Glomerular visceral epithelial cell (primary cell): ENCODE results near the gene ADAMTS13.
"Not testable (repeated sequence)": the region's sequence is repeated elsewhere in the genome, so short reads cannot be mapped to it uniquely, and the experiment has no call there.

Experiments
- DNase-seq: peaks from one replicate; pipeline ENCODE4 v3.0.0-alpha.2; 2016; ENCODE audit errors: extremely low spot score

Gene ADAMTS13

DNA sequence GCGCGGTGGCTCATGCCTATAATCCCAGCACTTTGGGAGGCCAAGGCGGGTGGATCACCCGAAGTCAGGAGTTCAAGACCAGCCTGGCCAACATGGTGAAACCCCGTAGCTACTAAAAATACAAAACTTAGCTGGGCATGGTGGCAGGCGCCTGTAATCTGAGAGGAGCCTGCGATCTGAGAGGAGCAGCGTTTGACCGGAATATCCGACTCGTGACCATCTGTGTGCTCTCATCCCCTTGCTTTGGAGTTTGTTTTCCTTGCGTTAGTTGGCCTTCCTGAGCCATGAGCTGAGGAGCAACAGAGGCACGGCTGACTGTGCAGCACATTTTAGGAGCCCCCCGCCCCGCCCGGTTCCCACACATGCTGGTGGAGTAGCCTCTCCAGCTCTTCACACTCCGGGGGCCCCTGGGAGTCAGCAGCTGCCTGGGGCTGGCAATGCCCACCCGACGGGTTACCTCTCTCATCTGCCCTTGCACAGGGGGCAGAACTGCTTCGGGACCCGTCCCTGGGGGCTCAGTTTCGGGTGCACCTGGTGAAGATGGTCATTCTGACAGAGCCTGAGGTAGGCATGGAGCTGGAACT is 3.0 kb downstream of the ADAMTS13 start:
- no peak for DNase-seq

DNA sequence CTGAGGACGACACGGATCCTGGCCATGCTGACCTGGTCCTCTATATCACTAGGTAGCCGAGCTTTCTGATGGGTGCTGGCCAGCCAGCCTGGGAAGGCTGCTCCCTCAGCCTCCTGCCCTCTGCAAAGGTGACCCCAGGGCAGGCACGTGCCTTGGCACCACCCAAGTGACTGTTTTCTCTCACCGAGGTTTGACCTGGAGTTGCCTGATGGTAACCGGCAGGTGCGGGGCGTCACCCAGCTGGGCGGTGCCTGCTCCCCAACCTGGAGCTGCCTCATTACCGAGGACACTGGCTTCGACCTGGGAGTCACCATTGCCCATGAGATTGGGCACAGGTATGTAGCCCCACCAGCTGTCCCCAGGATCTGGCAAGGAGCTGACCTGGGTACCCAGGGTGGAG is 3.8 kb downstream of the ADAMTS13 start:
- DNase-seq: no peak

DNA sequence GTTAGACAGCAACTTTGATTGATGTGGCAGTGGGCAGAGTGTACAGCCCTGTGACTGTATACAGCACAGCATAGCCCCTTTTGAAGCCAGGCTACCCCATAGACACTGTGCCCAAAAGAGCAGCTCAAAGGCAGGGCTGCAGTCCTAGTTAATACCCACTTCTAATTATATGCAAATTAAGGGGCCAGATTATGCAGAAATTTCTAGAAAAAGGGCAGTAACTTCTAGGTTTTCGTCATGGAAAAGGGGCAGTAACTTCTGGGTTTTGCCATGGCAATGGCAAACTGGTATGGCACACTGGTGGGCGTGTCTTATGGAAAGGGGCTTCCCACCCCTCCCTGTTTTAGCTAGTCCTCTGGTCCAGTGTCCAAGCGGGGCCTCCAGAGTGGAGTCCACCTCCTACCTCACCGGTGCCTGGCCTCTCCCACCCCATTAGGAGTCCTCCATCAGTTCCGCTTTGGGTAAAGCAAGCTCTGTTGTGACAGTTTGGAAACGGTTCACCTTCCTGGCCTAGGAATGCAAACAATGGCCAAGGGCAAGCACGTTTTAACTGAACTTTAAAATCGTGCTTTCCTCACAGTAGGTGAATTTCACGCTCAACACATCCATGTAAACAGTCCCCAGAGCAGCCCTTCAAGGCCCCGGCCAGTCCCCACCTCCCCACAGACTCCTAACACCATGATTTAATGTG is 5.6 kb downstream of the ADAMTS13 start:
- no peak for DNase-seq

DNA sequence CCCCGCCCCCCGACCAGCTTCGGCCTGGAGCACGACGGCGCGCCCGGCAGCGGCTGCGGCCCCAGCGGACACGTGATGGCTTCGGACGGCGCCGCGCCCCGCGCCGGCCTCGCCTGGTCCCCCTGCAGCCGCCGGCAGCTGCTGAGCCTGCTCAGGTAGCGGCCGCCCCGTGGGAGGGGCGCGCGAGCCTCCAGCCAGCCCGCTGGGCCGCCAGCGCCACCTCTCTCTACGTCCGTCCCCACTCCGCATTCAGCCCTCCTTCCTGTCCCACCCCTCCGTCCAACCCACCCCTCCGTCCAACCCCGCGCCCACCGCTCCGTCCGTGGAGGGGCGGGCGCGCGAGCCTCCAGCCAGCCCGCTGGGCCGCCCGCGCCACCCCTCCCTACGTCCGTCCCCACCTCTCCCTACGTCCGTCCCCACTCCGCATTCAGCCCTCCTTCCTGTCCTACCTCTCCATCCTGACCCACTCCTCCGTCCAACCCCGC is 6.5 kb downstream of the ADAMTS13 start:
- DNase-seq: peak; percentile 29

DNA sequence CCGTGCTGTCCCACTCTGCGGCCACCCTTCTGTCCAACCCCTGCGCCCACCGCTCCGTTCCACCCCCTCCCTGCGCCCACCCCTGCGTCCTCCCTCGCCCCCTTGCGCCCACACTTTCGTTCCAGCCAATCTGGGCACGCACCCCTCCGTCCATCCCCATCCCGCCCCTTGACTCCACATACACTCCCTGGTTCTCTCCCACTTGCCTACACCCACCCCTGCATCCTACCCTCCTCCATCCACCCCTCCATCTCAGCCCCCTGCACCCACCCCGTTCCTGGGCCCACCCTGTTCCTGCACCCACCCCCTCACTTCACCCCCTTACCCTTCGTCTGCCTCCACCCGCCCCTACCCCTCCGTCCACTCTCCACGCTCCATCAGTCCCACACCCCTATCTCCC is 7.0 kb downstream of the ADAMTS13 start:
- DNase-seq: no peak

DNA sequence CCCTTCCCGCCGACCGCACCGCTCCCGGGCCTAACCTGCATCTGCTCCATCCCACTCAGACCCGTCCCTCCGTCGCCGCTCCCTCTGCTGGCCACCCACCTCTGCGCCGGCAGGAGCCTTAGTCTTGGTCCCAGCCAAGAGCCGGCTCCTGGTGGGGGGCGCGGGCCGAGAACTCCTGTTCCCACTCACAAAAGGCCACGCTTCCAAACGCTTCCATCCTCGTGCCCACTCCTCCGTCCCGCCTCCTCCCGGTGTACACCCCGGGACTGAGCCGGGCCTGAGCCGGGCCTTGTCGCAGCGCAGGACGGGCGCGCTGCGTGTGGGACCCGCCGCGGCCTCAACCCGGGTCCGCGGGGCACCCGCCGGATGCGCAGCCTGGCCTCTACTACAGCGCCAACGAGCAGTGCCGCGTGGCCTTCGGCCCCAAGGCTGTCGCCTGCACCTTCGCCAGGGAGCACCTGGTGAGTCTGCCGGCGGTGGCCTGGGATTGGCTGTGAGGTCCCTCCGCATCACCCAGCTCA is 7.5 kb downstream of the ADAMTS13 start:
- DNase-seq: no peak

DNA sequence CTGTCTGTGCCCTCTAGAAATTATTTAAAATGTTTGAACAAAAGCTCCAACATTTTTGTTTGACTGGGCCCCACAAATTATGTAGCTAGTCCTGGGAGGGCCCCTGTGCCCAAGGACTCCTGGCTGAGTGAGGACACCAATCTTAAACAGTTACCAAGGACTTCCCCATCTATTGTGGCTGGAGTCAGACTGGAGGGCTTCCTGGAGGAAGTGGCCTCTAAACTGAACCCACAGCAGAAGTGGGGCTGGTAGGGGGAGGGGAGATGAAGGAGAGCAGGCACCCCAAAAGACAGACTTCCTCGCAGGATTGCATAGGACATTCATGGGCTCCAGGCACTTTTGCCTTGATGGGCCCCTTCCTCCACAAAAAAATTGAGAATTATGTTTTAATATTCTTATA is 8.1 kb downstream of the ADAMTS13 start:
- DNase-seq: no peak

DNA sequence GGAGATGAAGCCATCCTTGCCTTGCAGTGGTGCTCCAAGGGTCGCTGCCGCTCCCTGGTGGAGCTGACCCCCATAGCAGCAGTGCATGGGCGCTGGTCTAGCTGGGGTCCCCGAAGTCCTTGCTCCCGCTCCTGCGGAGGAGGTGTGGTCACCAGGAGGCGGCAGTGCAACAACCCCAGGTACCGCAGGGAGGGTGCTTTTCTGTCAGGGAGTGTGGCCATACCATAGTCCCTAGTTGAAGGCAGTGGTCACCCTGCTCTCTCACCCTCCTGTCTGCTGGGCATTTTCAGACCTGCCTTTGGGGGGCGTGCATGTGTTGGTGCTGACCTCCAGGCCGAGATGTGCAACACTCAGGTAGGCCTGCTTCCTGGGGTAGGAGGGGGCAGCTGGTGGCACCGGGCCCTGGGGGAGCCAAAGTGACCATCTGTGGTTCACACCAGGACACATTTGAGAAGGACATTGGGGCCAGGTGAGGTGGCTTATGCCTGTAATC is 11.2 kb downstream of the ADAMTS13 start:
- DNase-seq: no peak

DNA sequence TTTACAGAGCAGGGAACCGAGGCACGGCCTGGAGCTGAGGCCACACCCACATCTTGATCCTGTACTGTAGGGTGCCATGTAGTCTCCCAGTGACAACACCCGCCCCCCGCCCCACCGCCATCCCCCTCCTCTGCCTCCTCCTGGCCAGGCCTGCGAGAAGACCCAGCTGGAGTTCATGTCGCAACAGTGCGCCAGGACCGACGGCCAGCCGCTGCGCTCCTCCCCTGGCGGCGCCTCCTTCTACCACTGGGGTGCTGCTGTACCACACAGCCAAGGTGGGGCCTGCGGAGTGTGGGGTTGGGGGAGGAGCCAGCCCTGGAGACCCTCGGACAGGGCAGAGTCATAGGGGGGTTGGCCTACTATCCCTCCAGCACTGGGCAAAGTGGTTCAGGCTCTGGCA is 14.5 kb downstream of the ADAMTS13 start:
- DNase-seq: no peak

DNA sequence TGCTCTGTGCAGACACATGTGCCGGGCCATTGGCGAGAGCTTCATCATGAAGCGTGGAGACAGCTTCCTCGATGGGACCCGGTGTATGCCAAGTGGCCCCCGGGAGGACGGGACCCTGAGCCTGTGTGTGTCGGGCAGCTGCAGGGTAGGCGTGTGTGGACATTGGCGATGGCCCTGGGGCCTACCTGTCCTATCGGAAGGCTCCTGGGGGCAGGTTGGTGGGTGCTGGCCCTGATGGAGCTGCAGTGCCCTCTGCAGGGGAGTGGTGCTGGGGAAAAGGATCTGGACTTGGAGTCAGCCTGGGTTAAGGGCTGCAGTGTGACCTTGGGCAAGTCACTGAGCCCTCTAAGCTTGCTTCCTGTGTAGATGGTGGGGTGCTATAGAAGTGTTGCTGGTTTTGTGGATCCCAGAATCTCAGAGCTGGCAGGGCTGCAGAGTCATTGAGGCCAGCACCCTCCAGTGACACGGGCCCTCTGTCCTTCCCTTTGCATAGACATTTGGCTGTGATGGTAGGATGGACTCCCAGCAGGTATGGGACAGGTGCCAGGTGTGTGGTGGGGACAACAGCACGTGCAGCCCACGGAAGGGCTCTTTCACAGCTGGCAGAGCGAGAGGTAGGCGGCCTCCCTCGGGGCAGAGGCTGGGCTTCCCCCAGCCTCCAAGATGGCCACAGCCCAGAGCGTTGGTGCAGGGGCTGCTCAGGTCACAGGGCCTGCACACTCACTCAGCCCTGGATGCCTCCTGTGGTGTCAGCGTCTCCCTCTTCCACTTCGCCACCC is 15.8 kb downstream of the ADAMTS13 start:
- DNase-seq: no peak

DNA sequence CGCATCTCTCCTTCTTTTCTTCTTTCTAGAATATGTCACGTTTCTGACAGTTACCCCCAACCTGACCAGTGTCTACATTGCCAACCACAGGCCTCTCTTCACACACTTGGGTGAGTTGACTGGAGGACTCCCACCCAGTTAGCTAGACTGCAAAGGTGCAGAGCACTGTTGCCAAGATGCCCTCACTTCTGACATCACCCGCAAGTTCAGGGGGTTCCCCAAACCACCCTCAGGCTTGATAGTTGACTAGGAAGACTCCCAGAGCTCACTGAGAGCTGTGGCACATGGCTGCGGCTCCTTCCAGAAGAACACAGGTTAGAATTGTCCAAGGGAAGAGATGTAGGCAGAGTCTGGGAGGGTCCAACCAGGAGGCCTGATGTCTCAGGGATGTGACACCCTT is 17.2 kb downstream of the ADAMTS13 start:
- DNase-seq: no peak

DNA sequence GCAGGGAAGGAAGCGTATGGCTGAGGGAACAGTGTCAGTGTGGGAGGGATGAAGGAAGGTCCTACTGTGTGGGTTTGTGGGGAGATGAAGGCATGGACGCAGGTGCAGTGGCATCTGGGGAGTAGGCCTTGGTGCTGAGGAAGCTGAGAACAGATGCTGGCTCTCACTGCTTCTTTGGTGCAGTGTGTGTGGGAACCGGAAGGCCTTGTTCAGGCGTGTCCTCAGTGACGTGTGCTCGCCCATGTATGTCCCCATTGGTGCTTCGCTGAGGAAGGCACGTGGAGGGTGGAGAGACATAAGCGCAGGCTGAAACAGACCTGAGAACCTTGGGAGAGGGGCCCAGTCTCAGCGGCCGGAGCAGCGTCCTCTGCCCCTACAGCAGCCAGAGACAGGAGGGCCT is 18.7 kb downstream of the ADAMTS13 start:
- no peak for DNase-seq

DNA sequence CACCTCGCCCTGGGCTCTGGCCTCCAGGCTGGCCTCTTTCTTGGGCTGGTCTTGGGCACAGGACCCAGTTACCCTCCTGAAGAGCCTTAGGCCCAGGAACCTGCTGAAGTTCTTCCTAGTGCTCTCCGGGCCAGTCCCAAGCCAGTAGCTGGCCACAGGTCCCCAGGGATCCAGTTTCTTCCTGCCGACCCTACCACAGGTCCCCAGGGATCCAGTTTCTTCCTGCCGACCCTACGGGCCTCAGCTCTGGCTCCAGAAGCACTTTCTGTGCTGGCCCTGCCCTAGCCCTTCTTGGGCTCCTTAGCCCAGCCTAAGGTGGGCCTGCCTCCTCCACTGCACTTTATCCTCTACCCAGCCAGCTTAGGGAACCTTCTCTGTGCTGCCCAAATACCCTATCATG is 19.4 kb downstream of the ADAMTS13 start:
- DNase-seq: no peak

DNA sequence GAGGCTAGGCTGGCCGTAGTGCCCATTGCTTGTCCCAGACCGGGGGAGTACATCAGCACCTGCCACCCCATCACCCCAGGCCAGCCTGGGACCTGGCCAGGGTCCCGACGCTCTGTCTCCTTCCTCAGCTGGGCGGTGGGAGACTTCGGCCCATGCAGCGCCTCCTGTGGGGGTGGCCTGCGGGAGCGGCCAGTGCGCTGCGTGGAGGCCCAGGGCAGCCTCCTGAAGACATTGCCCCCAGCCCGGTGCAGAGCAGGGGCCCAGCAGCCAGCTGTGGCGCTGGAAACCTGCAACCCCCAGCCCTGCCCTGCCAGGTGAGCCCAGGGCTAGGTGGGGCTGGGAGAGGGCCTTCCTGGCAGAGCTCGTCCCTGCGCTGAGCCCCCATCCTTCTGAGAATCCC is 21.1 kb downstream of the ADAMTS13 start:
- DNase-seq: no peak

DNA sequence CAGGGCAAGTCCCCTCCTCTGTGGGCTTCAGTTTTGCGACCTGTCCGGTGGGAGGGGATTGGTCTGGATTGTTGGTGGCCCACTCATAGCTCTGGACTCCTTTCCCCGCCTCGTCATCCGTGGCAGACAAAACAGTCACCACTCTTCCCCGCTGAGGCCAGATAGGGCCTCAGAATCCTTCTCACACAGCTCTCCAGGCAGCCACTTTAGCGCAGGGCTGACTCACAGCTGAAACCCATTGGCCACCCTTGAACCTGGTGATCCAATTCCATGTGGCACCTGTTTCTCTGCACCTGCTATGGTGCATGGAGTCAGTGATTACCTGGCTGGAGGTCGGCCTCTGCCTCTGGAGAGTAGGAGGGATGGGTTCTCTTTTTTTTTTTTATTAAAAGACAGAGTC is 21.8 kb downstream of the ADAMTS13 start:
- DNase-seq: no peak

DNA sequence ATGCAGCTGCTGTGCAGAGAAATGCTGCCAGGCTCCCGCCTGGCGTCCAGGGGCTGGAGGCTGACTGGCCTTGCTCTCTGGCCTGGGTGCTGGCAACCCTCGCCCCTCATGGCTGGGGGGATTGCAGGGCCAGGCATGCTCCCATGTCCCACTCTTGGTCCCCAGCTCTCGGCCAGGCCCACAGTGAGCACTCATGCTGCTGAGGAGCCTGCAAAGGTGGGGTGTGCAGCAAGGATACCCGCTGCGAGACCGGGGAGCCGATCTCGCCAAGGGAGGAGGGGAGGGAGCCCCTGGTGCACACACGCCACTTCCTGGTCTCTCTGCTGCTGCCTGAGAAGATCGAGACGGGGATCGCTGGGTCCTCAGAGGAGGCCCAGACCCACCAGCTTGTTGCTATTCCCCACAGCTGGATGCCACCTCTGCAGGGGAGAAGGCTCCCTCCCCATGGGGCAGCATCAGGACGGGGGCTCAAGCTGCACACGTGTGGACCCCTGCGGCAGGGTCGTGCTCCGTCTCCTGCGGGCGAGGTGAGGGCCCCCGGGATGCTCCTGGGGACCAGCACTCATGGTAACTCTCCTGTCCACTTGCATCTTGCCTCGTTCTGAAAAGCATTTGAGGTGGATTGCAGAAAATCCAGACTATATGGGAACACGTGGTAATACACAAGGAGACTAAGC is 23.3 kb downstream of the ADAMTS13 start:
- DNase-seq: no peak

DNA sequence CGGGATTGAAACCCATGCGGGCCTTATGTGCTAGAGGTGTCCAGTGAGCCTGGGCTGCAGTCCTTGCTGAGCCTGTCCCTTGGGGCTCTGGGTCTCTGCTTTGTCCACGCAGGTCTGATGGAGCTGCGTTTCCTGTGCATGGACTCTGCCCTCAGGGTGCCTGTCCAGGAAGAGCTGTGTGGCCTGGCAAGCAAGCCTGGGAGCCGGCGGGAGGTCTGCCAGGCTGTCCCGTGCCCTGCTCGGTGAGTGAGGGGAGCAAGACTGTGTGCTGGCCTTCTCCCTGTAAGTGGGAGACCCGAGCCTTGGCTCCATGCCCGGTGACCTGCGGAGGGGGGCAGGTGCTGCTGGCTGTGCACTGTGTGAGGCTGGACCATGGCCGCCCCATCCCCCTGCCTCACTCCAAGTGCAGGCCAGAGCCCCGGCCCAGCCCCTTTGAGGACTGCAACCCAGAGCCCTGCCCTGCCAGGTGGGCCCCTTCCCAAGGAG is 26.4 kb downstream of the ADAMTS13 start:
- no peak for DNase-seq

DNA sequence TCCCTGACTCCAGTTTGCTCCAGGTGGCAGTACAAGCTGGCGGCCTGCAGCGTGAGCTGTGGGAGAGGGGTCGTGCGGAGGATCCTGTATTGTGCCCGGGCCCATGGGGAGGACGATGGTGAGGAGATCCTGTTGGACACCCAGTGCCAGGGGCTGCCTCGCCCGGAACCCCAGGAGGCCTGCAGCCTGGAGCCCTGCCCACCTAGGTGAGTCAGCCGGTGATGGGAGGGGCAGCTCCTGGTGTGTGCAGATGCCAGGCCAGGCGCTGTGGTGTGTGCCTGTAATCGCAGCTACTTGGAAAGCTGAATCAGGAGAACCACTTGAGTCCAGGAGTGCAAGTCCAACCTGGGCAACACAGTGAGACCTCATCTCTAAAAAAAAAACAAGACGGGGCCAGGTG is 27.6 kb downstream of the ADAMTS13 start:
- peak; percentile 75 for DNase-seq

DNA sequence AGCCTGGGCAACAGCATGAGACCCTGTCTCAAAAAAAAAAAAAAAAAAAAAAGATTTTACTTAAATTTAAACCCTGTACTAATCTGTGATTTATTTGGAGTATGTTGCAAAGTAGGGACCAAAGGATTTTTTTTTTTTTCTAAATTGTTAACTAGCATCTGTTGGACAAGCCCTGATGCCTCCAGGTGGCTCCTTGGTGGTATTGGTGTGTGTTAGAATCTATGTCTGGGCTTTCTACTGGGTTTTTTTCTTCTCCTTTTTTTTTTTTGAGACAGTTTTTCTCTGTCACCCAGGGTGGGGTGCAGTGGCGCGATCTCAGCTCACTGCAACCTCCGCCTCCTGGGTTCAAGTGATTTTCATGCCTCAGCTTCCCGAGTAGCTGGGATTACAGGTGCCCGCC is 29.7 kb downstream of the ADAMTS13 start:
- DNase-seq: not testable (repeated sequence)

DNA sequence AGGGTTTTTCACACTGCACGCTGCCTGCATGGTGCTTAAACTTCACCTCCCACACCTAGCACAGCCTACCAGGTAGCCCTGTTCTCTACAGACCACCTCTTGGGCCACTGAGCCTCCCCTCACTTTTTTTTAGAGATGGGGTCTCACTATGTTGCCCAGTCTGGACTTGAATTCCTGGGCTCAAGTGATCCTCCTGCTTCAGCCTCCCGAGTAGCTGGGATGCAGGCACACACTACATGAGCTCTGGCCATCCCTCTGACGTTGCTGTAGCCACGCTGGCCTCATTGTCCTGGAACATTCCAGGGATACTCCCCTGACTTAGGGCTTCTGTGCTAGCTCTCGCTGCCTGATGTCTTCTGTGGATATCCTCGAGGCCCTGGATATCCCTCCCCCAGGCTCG is 30.4 kb downstream of the ADAMTS13 start:
- DNase-seq: no peak

DNA sequence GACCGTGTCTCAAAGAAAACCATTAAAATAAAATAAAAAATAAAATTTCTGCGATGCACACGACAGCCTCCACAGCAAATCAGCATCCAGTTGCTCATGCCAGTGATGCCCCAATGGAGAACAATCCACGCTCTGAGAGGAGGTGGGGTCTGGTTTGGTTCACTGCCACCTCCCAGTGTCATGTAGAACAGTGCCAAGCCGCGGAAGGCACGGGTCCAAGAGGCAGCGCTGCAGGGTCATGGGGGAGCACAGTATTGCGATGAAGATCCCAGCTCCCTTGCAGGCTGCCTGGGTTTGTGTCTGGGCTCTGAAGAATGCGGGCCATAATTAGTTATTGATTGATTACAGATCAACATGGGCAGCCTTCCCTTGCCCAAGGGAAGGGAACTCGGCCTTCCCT is 31.5 kb downstream of the ADAMTS13 start:
- no peak for DNase-seq

DNA sequence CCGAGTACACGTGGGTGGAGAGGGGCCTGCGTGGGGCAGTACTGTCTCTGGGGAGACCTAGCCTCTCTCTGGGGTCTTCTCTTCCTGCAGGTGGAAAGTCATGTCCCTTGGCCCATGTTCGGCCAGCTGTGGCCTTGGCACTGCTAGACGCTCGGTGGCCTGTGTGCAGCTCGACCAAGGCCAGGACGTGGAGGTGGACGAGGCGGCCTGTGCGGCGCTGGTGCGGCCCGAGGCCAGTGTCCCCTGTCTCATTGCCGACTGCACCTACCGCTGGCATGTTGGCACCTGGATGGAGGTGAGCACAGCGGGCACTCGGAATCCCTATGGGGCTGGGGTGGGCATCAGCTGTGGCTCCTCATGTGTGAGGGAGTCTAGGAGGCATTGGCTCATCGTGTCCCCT is 32.2 kb downstream of the ADAMTS13 start:
- DNase-seq: no peak
